Measurements from ENCODE around the gene FKRP.

GRCh38 chr19:46759206-46759605 is 13.3 kb downstream of the FKRP start:
- no peak for TF ChIP-seq FOSL2 (CRISPR knock-in tag; IDR thresholded peaks at IDR 0.05)
- no peak for TF ChIP-seq ZBED4 (CRISPR knock-in tag; IDR thresholded peaks at IDR 0.05; ENCODE audit: borderline replicate concordance)
- no peak for TF ChIP-seq MAZ (IDR thresholded peaks at IDR 0.05; ENCODE audit: borderline replicate concordance, low read depth, low read length)
- TF ChIP-seq MAZ (CRISPR knock-in tag; IDR thresholded peaks at IDR 0.05; ENCODE audit: low read depth): no peak
- no peak for TF ChIP-seq FOXM1 (CRISPR knock-in tag; IDR thresholded peaks at IDR 0.05)
- TF ChIP-seq ZNF10 (CRISPR knock-in tag; IDR thresholded peaks at IDR 0.05; ENCODE audit: borderline replicate concordance, low read depth): no peak
- no peak for TF ChIP-seq CHCHD3 (CRISPR knock-in tag; IDR thresholded peaks at IDR 0.05)
- TF ChIP-seq ZNF180 (CRISPR knock-in tag; IDR thresholded peaks at IDR 0.05; ENCODE audit: borderline replicate concordance, low read depth): no peak
- no peak for TF ChIP-seq STAG1 (CRISPR knock-in tag; IDR thresholded peaks at IDR 0.05)
- TF ChIP-seq ZNF672 (CRISPR knock-in tag; IDR thresholded peaks at IDR 0.05): no peak
- TF ChIP-seq, protein P1, sequence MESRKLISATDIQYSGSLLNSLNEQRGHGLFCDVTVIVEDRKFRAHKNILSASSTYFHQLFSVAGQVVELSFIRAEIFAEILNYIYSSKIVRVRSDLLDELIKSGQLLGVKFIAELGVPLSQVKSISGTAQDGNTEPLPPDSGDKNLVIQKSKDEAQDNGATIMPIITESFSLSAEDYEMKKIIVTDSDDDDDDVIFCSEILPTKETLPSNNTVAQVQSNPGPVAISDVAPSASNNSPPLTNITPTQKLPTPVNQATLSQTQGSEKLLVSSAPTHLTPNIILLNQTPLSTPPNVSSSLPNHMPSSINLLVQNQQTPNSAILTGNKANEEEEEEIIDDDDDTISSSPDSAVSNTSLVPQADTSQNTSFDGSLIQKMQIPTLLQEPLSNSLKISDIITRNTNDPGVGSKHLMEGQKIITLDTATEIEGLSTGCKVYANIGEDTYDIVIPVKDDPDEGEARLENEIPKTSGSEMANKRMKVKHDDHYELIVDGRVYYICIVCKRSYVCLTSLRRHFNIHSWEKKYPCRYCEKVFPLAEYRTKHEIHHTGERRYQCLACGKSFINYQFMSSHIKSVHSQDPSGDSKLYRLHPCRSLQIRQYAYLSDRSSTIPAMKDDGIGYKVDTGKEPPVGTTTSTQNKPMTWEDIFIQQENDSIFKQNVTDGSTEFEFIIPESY (CRISPR knock-in tag; IDR thresholded peaks at IDR 0.05): no peak
- TF ChIP-seq BRD4 (CRISPR knock-in tag; IDR thresholded peaks at IDR 0.05): no peak
